IMR-90 (cell line): ENCODE measurements around the gene GADD45GIP1. TPM values are rescaled to one million over a fixed set of nuclear protein-coding genes. Genes with fewer than 3 reads are reported as not detected.

Experiments
- ATAC-seq: fragments of 200-7000 bp; cut with Tn5 transposase; 2 replicates; pipeline ENCODE4 v1.9.1; 2020; ENCODE audit warnings: low read depth, mild to moderate bottlenecking, moderate library complexity
- BruUV-seq: library from RNA; stranded (reverse); fragments of 400-500 nt; replicated peaks from 2 replicates; lab custom pipeline; 2021; lab: Mats Ljungman, UMichigan
- CTCF ChIA-PET: fragments of 300-600 bp; formaldehyde crosslinking; extraction: SDS; loops from one replicate; lab custom pipeline; 2021; ENCODE audit warnings: antibody characterized with exemption; lab: Yijun Ruan, JAX
- POLR2A ChIA-PET: fragments of 300-600 bp; sonication (Branson Sonifier 250); formaldehyde crosslinking; loops from one replicate; lab custom pipeline; 2022; ENCODE audit warnings: antibody characterized with exemption; ENCODE audit not compliant: unreplicated experiment; lab: Charles Lee
- DNase-seq: peaks from one replicate; pipeline ENCODE4 v3.0.0; 2013
- H2AFZ ChIP-seq: replicated peaks from 2 replicates; pipeline ENCODE3; 2013; ENCODE audit warnings: low read length, mild to moderate bottlenecking; ENCODE audit not compliant: poor library complexity
- H2AK5ac ChIP-seq: 2 replicates; pipeline ENCODE4 v1.6.1; 2013; ENCODE audit warnings: low read depth, low read length, inconsistent platforms
- H2AK9ac ChIP-seq: replicated peaks from 2 replicates; pipeline ENCODE3; 2013; ENCODE audit warnings: mild to moderate bottlenecking, low read depth, low read length, moderate library complexity; ENCODE audit not compliant: poor library complexity
- H2BK120ac ChIP-seq: 2 replicates; pipeline ENCODE4 v1.6.1; 2013; ENCODE audit warnings: low read depth, low read length, inconsistent platforms
- H2BK15ac ChIP-seq: 3 replicates; pipeline ENCODE4 v1.6.1; 2013; ENCODE audit warnings: low read depth, low read length, inconsistent platforms
- H2BK20ac ChIP-seq: 2 replicates; pipeline ENCODE4 v1.6.1; 2013; ENCODE audit warnings: low read depth, mild to moderate bottlenecking, inconsistent platforms, low read length, moderate library complexity
- H2BK5ac ChIP-seq: 2 replicates; pipeline ENCODE4 v1.6.1; 2013; ENCODE audit warnings: mild to moderate bottlenecking, low read depth, low read length, inconsistent platforms; ENCODE audit not compliant: poor library complexity, severe bottlenecking
- H3K14ac ChIP-seq: replicated peaks from 2 replicates; pipeline ENCODE4 v1.6.1; 2013; ENCODE audit warnings: low read depth, low read length, inconsistent platforms
- H3K18ac ChIP-seq: 2 replicates; pipeline ENCODE4 v1.6.1; 2013; ENCODE audit warnings: low read depth, low read length, control low read depth
- H3K23ac ChIP-seq: 2 replicates; pipeline ENCODE4 v1.6.1; 2013; ENCODE audit warnings: low read depth, low read length, inconsistent platforms
- H3K27ac ChIP-seq: 2 replicates; pipeline ENCODE4 v1.5.1; 2013; ENCODE audit warnings: mild to moderate bottlenecking, control low read depth, low read length; ENCODE audit not compliant: insufficient read depth
- H3K27me3 ChIP-seq: 2 replicates; pipeline ENCODE4 v1.6.1; 2013; ENCODE audit warnings: low read length; ENCODE audit not compliant: control insufficient read depth, insufficient read depth
- H3K36me3 ChIP-seq: 2 replicates; pipeline ENCODE4 v1.6.1; 2013; ENCODE audit warnings: low read length, mixed read lengths; ENCODE audit not compliant: control insufficient read depth, insufficient read depth
- H3K4ac ChIP-seq: 2 replicates; pipeline ENCODE4 v1.6.1; 2013; ENCODE audit warnings: low read depth, low read length, inconsistent platforms
- H3K4me1 ChIP-seq: 2 replicates; pipeline ENCODE4 v1.6.1; 2013; ENCODE audit warnings: low read length, mixed read lengths; ENCODE audit not compliant: control insufficient read depth, insufficient read depth
- H3K4me2 ChIP-seq: 2 replicates; pipeline ENCODE4 v1.6.1; 2013; ENCODE audit warnings: low read depth, mild to moderate bottlenecking, control low read depth, low read length, moderate library complexity
- H3K4me3 ChIP-seq: 2 replicates; pipeline ENCODE4 v1.5.1; 2013; ENCODE audit warnings: low read depth, mild to moderate bottlenecking, control low read depth, low read length, moderate library complexity; ENCODE audit not compliant: insufficient read depth
- H3K56ac ChIP-seq: 2 replicates; pipeline ENCODE4 v1.6.1; 2013; ENCODE audit warnings: low read length, inconsistent platforms; ENCODE audit not compliant: insufficient read depth; ENCODE audit errors: extremely low read depth
- H3K79me1 ChIP-seq, 2 experiments: 2 replicates each; pipeline ENCODE4 v1.6.1; 2013; ENCODE audit warnings: low read length in 2 of 2, inconsistent platforms in 1 of 2, low read depth in 1 of 2
- H3K9ac ChIP-seq: 2 replicates; pipeline ENCODE4 v1.6.1; 2013; ENCODE audit warnings: low read depth, low read length, control low read depth
- H3K9me1 ChIP-seq: 2 replicates; pipeline ENCODE4 v1.6.1; 2013; ENCODE audit warnings: low read length, inconsistent platforms; ENCODE audit not compliant: insufficient read depth
- H3K9me3 ChIP-seq: 2 replicates; pipeline ENCODE4 v1.6.1; 2013; ENCODE audit warnings: low read length; ENCODE audit not compliant: control insufficient read depth, insufficient read depth
- H4K20me1 ChIP-seq: 2 replicates; pipeline ENCODE4 v1.6.1; 2013; ENCODE audit warnings: low read length, inconsistent platforms; ENCODE audit not compliant: insufficient read depth
- H4K5ac ChIP-seq: 2 replicates; pipeline ENCODE4 v1.6.1; 2013; ENCODE audit warnings: mild to moderate bottlenecking, low read depth, low read length, control low read depth
- H4K8ac ChIP-seq, 2 experiments: 2 replicates each; pipeline ENCODE4 v1.6.1; 2013; ENCODE audit warnings: low read depth in 2 of 2, low read length in 2 of 2, control low read depth in 1 of 2, inconsistent platforms in 1 of 2
- H4K91ac ChIP-seq: 2 replicates; pipeline ENCODE4 v1.6.1; 2013; ENCODE audit warnings: low read depth, low read length, inconsistent platforms; ENCODE audit not compliant: insufficient read depth
- BHLHE40 ChIP-seq: fragments of 150-350 bp; IDR thresholded peaks from 2 replicates; pipeline ENCODE4 v1.6.1; 2016; ENCODE audit warnings: mild to moderate bottlenecking, low read depth, low read length
- CEBPB ChIP-seq: IDR thresholded peaks from 2 replicates; pipeline ENCODE4 v1.6.1; 2012; ENCODE audit warnings: low read depth, low read length, improper control_type of control experiment
- CHD1 ChIP-seq: IDR thresholded peaks from 2 replicates; pipeline ENCODE4 v1.6.1; 2012; ENCODE audit warnings: low read depth, low read length, improper control_type of control experiment
- FOS ChIP-seq: fragments of 150-350 bp; IDR thresholded peaks from 2 replicates; pipeline ENCODE4 v1.6.1; 2016; ENCODE audit warnings: low read depth, low read length
- MAFK ChIP-seq: IDR thresholded peaks from 2 replicates; pipeline ENCODE4 v1.6.1; 2012; ENCODE audit warnings: low read depth, low read length, improper control_type of control experiment
- MAZ ChIP-seq: IDR thresholded peaks from 2 replicates; pipeline ENCODE4 v1.6.1; 2012; ENCODE audit warnings: low read depth, mild to moderate bottlenecking, low read length, improper control_type of control experiment, moderate library complexity, borderline replicate concordance
- MXI1 ChIP-seq: IDR thresholded peaks from 2 replicates; pipeline ENCODE4 v1.6.1; 2012; ENCODE audit warnings: low read depth, mild to moderate bottlenecking, low read length, moderate library complexity, borderline replicate concordance
- NFE2L2 ChIP-seq: fragments of 150-350 bp; IDR thresholded peaks from 2 replicates; pipeline ENCODE4 v1.6.1; 2016; ENCODE audit warnings: low read depth, mild to moderate bottlenecking, low read length
- RCOR1 ChIP-seq: IDR thresholded peaks from 2 replicates; pipeline ENCODE4 v1.6.1; 2012; ENCODE audit warnings: mild to moderate bottlenecking, low read length, improper control_type of control experiment; ENCODE audit not compliant: insufficient replicate concordance
- RFX5 ChIP-seq: IDR thresholded peaks from 2 replicates; pipeline ENCODE4 v1.8.0; 2012; ENCODE audit warnings: low read depth, mild to moderate bottlenecking, low read length, moderate library complexity
- SMC3 ChIP-seq: fragments of 150-350 bp; IDR thresholded peaks from 2 replicates; pipeline ENCODE4 v1.6.1; 2016; ENCODE audit warnings: low read depth, mild to moderate bottlenecking, antibody characterized with exemption, low read length, moderate library complexity
- WGBS, 2 experiments: methylation state at CpG; one replicate each; pipeline versions ENCODE4 v1.1.5 to v1.1.7; 2013; ENCODE audit warnings: missing lambda C conversion rate in 2 of 2; ENCODE audit not compliant: insufficient read length in 1 of 2; ENCODE audit errors: extremely low coverage in 2 of 2; 5-methylcytosine and 5-hydroxymethylcytosine counted together
- dilution Hi-C: fragments of 300-500 bp; cut with HindIII; formaldehyde crosslinking; loops from one replicate; pipeline ENCODE4 v1.14.3; 2018; ENCODE audit warnings: low sequenced_read_pairs; ENCODE audit not compliant: unreplicated experiment
- in situ Hi-C: fragments of 300-500 bp; cut with MboI; formaldehyde crosslinking; loops from 3 replicates; pipeline ENCODE4 v1.14.3; 2019; ENCODE audit warnings: low sequenced_read_pairs, inconsistent platforms, mixed read lengths
- intact Hi-C: fragments of 100-400 bp; cut with micrococcal nuclease; formaldehyde crosslinking; loops from 2 replicates; pipeline ENCODE4 v1.10.0; 2022
- polyA plus RNA-seq, 3 experiments: library from polyadenylated mRNA; depleted of rRNA; stranded (reverse); fragments of >200 nt; gene quantifications; 2 replicates each; pipeline ENCODE4 v1.2.3, GENCODE V29; 2012; ENCODE audit warnings: low replicate concordance in 1 of 3
- total RNA-seq: library from RNA; depleted of rRNA; stranded (reverse); fragments of >200 nt; gene quantifications from 2 replicates; pipeline ENCODE4 v1.2.3, GENCODE V29; 2012
- TF ChIP-seq, protein P1 (sequence below): conservative IDR thresholded peaks from 2 replicates; pipeline ENCODE4 v1.5.1; 2012; ENCODE audit warnings: mild to moderate bottlenecking, low read depth, low read length, improper control_type of control experiment

GADD45GIP1 gene
- total and polyA plus RNA-seq, 2 of the 4 experiments (the other 2 are of a cell fraction) = 13.3 to 42.4 TPM

- TF ChIP-seq MXI1 (no peak), RFX5 (no peak)
These were observed 3.0 kb downstream of the GADD45GIP1 start (continued) for GRCh38 chr19:12953799-12954611.

DNA sequence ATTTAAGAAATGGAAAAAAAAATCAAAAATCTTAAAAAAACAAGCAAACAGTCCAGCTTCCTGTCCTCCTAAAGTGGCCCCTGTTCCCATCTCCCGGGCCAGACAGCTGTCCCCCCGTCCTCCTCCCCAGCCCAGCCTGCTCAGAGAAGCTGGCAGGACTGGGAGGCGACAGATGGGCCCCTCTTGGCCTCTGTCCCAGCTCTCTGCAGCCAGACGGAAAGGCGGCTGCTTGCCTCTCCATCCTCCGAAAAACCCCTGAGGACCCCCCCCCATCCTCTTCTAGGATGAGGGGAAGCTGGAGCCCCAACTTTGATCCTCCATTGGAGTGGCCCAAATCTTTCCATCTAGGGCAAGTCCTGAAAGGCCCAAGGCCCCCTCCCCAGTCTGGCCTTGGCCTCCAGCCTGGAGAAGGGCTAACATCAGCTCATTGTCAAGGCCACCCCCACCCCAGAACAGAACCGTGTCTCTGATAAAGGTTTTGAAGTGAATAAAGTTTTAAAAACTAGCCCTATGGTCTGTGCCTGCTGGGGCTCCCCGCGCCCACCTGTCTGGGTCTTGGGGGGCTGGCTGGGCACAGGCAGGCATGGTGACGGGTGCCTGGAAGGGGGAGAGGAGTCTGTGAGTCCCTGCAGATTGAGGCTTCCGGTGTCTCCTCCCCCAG, 3.8 kb downstream of the GADD45GIP1 start:
- Histone ChIP-seq H3K14ac (0 out of 2 replicates have a peak overlapping the region, but pooled peaks have one; percentile 37), H4K5ac (peak overlapping the region; percentile 9), H4K91ac (peak overlapping the region; percentile 24), H3K27ac (peak overlapping the region; percentile 87), H3K4me1 (peaks cover 25% of the 10 kb centered on the region), H3K56ac (no peak overlapping the region; the same call in 1 of the 2 replicates), H4K8ac (peak overlapping the region; percentile 54 to 62; a peak in 2 of 4 replicates), H2BK120ac (peak overlapping the region; percentile 26), H3K23ac (peak overlapping the region; percentile 71; the same call in 1 of the 2 replicates), H2AK9ac (peak overlapping the region; percentile 91), H2AFZ (peak overlapping the region; percentile 27), H3K27me3 (no peaks in the 10 kb centered on the region), H4K20me1 (peaks cover 25% of the 10 kb centered on the region; the same call in 1 of the 2 replicates), H2BK20ac (no peak overlapping the region; the same call in 1 of the 2 replicates), H3K4ac (peak overlapping the region; percentile 66), H3K9me1 (peaks cover 5% of the 10 kb centered on the region; the same call in 1 of the 2 replicates), H3K4me2 (peak overlapping the region; percentile 38), H2AK5ac (peak overlapping the region; percentile 21; the same call in 1 of the 2 replicates), H3K79me1 (peaks cover 22 to 74% of the 10 kb centered on the region in 2 experiments), H3K18ac (no peak overlapping the region), H3K9ac (peak overlapping the region; percentile 39), H2BK5ac (peak overlapping the region; percentile 85), H2BK15ac (no peak overlapping the region), H3K36me3 (peaks cover 58% of the 10 kb centered on the region), H3K9me3 (no peaks in the 10 kb centered on the region), H3K4me3 (no peak overlapping the region)
- peak; percentile 8 for ATAC-seq
- in situ Hi-C loops (no loop called here), dilution Hi-C loops (no loop called here), intact Hi-C loops (no loop called here)
- no TSS peak for BruUV-seq
- no peak for DNase-seq
- POLR2A ChIA-PET = no interaction called here
- WGBS, 2 experiments = no CpG with 5 or more reads among the region's 11 CpGs
- CTCF ChIA-PET = interaction anchor here (1.0 kb wide), 1 partner anchor 12 kb away, joined by 3 read pairs; no protein-coding TSS in a partner anchor
- TF ChIP-seq MAFK (no peak), RFX5 (no peak), CEBPB (no peak), MAZ (no peak), BHLHE40 (no peak), FOS (no peak), CHD1 (no peak), SMC3 (no peak), MXI1 (no peak), RCOR1 (no peak), NFE2L2 (no peak)
- TF ChIP-seq, protein P1, sequence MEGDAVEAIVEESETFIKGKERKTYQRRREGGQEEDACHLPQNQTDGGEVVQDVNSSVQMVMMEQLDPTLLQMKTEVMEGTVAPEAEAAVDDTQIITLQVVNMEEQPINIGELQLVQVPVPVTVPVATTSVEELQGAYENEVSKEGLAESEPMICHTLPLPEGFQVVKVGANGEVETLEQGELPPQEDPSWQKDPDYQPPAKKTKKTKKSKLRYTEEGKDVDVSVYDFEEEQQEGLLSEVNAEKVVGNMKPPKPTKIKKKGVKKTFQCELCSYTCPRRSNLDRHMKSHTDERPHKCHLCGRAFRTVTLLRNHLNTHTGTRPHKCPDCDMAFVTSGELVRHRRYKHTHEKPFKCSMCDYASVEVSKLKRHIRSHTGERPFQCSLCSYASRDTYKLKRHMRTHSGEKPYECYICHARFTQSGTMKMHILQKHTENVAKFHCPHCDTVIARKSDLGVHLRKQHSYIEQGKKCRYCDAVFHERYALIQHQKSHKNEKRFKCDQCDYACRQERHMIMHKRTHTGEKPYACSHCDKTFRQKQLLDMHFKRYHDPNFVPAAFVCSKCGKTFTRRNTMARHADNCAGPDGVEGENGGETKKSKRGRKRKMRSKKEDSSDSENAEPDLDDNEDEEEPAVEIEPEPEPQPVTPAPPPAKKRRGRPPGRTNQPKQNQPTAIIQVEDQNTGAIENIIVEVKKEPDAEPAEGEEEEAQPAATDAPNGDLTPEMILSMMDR = no peak
